ENCODE results near the gene IL1A.

DNA sequence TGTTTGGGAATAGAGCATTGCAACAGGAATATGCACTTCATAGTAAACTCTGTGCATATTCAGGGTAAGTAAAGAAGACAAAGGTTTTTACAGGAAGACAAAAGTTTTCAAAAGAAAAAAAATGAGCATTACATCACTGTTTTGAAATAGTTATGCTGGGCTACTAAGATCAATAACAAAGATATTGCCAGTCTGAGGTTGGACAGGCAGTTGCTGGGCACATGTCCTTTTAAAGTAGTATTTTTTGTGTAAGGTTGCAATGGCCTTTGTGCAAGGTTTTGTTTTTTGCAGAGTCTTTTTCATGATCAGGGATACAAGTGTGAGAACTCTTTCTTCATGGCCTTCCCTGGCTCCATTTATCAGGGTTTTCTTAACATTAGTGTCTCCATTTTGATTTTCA, 36.0 kb upstream of the IL1A start:
- TF ChIP-seq POLR2A (IDR thresholded peaks at IDR 0.05) (no peak), CTCF (IDR thresholded peaks at IDR 0.05) (no peak)
